ENCODE data around the gene TRPM1. TPM values are rescaled to one million over a fixed set of nuclear protein-coding genes. Genes with fewer than 3 reads are reported as not detected.
"Not testable (repeated sequence)": the region's sequence is repeated elsewhere in the genome, so short reads cannot be mapped to it uniquely, and the experiment has no call there.

TRPM1 gene
- total RNA-seq, 1 donor from 2014 or later: not detected

DNA sequence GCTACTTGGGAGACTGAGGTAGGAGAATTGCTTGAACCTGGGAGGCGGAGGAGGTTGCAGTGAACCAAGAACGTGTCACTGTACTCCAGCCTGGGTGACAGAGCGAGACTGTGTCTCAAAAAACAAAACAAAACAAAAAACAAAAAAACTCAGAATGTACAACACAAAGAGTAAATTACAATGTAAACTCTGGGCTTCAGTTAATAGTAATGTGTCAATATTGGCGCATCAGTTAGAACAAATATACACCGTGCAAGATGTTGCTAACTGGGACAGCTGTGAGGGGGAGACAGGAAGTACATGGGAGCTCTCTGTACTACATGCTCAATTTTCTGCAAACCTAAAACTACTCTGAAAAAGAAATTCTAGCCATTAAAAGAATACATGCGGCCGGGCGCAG is 23.5 kb upstream of the TRPM1 start:
- DNase-seq (ENCODE audit: low spot score): no peak

DNA sequence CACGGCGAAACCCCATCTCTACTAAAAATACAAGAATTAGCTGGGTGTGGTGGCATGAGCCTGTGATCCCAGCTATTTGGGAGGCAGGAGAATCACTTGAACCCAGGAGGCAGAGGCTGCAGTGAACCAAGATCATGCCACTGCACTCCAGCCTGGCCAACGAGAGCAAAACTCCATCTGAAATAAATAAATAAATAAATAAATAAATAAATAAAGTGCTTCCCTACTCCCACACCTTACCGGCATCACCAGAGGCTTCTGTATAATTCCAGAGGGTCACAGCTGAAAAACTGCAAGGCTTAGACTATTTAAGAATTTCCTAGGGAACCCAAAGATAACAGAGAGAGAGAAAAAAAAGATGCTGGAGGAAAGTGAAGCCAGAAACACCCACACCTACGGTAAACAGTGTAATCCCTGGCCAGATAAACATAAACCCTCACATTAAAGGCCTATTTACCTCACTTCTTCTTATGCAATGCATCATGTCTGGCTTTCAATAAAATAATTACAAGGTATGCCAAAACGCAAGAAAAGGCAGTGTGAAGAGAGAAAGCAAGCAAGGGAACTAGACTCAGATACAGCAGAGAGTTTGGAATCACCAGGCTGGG is 15.0 kb upstream of the TRPM1 start:
- no peak for DNase-seq (ENCODE audit: low spot score)

DNA sequence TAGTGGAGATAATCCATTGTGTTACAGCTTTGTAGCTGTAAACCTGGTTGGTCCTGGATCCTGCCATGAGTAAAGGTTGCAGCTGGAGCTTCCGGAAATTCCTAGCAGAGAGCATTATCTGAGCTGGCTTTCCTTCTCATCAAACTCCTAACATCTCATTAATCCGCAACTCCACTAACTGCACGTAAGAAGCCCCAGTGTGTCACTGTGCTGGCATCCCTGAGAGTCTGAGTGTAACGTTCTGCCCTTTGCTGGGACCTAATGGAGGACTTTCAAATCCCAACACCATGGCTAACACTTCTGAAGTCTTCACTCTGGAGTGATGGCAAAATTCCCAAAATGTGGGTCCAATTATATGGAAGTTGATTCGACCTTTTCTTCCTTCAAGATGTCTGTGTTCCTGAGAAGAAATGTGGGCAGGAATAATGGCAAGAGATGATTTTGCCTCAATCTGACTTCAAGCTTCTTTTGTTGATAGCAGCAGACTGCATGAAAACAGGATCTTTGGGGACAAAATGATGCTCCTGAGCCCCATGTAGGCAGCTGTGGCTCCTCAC is 9.6 kb upstream of the TRPM1 start:
- DNase-seq (ENCODE audit: low spot score): no peak

DNA sequence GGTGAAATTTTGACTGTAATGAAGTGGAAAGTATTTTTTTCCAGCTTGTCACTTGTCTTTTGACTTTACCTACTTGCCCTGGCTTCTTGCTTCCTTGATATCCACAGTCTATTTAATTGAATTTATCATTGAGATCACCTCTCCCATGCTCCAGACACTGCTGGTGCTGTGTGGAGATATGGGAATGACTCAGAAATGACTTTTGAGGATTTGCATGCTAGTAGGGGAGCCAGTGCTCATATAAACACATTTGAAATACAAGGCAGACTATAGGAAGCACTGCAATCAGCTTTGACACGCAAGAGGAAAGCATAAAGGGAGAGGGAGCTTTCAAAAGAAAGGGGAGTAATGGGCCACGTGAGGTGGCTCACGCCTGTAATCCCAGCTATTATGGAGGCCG is 7.3 kb upstream of the TRPM1 start:
- DNase-seq (ENCODE audit: low spot score): no peak

DNA sequence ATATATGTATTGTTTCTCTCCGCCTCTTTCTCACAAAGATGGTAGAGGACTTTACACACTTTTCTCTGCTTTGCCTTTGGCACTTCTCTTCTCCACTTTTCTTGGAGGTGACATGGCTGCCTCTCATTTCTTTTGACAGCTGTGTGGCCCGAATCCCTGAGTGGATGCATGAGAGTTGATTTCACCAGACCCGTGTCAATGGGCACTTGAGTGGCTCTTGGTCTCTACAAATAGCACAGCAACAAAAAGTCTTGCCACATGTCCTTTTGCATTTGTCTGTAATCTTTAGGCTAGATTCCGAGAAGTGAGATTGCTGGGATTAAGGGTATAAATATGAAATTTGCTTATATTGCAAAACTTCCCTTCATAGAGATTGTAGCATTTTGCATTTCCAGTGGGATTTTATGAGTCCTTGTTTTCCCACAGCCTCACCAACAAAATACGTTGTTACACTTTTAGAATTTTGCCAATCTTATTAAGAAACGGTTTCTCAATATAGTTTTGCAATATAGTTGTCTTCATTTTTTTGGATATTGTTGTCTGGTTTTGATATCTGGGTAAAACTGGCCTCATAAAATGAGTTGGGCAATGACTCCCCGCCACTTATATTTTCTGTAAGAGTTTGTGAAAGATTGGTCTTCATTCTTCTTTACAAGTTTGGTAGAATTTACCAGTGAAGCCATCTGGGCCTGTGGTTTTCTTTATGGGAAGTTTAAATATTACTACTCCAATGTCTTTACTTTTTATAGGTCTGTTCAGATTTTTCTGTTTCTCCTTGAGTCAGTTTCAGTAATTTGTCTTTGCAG is 5.2 kb upstream of the TRPM1 start:
- no peak for DNase-seq (ENCODE audit: low spot score)

DNA sequence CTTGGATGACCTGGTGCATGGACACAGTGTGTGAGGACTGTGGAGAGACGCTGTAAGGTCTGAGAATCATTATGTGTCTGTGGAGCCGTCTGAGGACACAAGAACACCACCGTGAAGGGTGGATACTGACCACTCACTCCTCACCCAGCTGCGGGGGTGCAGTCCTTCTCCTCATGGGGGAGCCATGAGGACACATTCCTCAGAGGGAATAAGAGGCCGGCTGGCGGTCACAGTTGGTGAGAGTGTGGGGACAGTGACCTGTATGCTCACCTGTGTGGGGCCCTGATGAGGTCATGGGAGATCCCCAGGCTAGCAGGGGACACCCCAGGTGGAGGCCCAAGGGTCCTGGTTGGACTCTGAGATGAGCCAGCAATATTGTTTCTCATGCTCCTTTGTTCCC is 2.5 kb upstream of the TRPM1 start:
- DNase-seq (ENCODE audit: low spot score): no peak

DNA sequence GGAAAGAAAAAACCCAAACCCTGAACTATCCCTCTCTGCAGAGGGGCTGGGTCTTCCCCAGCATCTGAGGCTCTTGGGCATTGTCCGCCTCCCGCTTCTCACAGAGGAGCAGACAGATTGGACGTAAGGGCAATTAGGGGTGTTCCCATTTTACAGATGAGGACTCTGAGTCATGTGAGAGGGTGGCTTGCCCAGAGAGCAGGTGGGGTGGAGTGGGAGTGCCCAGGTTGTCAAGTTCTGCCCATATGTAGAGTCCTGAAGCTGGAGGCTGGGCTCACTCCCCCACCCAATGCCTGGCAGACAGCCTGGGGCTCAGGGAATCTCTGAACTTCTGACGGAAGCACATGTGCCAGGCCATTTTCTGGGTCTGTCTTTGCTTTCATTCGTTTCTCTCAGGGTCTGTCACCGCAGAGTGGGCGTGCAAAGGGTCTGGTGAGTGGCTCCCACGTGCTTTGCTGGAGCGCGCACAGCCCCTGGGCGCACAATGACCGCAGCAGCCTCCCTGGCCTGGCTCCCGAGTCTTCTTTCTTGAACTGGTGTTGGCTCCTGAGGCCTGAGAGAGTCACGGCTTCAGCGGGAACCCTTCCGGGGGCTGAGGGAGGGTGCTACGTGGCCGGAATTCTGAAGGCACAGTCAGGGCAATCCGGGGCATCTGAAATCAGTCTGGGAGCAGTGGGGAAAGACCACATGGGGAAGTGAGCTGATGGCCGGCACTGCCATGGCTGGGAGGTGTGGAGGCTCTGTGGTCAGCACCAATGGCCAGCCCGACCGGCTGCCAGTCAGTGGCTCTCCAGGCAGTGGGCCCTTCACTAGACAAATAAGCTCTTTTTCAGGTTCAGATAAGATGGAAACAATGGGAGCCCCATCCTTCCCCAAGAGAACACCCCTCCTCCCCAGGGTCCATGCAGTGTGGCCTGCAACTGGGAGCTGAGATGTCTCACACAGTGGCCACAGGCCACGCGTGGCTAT is 1.1 kb upstream of the TRPM1 start:
- no peak for DNase-seq (ENCODE audit: low spot score)

DNA sequence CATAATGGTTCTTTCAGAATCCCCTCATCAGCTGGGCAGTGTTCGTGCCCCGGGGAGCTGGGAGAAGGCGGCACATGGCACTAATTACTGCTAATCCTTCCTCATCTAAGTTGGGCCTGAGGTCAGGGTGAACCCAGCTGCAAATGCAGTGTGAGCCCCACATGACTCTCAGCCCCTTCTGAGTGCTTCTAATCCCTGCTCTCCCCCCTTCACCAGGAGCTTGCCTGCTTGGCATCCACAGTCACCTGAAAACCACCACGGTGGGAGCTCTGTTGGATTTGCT is 455 bp upstream of the TRPM1 start:
- DNase-seq (ENCODE audit: low spot score): no peak

DNA sequence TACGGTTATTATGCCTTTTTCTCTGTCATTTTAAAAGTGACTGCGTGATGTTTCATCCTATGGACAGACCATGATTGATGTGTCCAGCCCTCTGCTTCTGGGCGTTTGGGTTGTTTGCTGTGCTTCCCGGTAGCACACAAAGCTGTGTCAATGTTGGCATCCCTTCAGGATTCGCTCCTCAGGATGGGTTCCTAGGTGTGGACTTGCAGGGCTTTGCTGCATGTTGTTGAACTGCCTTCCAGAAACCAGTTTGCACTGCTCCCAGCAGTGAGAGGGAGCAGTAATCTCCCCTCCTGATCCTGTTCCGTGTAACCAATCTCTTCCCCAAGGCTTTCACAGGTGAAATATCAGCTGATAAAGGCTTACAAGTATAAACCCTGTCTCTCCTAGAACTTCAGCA is 787 bp downstream of the TRPM1 start:
- DNase-seq (ENCODE audit: low spot score): no peak

DNA sequence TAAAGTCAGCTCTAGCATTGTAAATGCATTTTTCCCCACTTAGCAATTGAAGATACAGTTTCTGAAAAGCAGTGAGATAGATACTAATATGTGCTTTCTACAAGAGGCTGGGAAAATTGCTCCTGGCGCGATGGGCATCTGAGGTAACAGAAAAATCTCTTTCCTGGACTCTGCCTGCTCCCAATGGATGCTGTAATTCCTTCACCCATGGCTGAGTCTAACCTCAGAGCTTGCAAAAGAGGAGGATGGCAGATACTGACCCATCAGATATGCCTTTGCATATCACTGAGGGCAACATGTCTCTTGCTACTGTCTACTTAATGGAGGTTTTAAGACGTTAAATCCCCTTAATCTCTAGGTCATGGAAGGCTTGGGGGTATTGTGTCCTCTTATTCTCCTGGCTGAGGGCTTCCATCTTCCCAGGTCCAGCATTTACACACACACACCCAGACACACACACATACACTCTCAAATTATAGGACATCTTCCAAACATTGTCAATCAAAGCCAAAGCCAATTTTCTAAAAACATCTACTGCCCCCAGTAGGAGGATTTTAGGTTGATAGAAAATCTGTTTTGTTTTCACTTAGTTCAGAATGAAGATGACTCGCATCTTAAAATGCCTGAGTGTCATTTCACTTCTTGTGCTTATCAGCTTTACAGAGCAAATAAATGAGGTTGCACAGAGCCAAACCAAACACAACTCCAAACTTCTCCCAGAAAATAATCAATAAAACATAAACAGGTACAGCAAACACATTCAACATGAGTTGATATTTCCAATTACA is 2.4 kb downstream of the TRPM1 start:
- DNase-seq (ENCODE audit: low spot score): no peak

DNA sequence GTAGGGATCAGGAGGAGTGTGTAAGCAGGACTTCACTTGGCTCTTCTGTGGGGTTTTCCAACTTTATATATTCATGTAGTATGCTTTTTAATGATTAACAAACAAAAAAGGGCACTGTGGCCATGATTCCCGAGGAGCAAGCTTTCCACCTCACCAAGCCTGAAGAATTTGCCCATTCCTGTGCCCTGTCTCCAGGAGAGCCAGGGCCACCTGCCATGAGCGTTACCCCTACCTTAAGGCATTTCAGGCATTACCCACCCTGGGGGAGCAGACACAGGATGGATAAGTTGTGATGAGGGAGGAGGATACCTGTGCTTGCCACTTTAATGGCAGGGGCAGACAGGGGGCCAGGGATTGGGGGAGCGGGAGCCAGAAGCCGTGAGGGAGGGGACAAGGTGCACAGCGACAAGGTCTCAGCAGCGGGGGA is 3.0 kb downstream of the TRPM1 start:
- no peak for DNase-seq (ENCODE audit: low spot score)

DNA sequence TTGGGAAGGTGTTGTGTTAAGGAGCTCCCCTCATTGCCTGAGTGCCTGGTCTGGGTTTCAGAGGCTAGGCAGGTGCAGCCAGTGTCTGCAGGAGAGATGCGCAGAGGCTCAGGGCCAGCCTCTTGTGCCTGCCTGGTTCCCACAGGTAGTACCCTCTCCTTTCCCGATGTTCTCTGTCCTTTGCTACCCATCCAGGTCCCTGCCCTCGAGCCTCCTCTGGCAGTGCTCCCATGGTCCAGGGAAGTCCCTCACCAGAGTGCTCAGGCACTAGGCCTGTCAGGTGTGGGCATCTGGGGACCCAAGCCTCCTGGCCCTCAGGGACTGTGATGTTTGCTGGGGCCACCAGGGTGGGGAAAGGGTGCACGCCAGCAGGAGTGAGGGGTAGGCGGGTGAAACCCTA is 5.0 kb downstream of the TRPM1 start:
- DNase-seq (ENCODE audit: low spot score): no peak

DNA sequence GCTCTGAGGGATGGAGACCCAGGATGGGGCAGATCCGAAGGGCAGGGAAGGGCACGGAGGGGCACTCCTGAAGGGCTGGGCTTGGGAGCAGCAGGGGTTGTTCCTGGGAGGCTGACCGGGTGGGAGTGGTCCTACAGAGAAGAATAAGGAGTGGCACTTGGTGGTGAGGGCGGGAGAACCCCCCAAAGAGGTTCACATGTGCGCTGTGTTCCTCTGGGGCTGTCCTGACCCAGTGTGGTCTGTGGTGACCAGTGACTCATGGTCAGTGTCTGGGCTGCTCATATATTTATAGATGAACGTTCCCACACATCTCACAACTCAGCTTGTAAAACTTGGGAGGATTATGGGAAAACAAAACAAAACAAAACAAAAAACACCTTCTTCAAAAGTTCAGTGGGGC is 10.0 kb downstream of the TRPM1 start:
- DNase-seq (ENCODE audit: low spot score): no peak

DNA sequence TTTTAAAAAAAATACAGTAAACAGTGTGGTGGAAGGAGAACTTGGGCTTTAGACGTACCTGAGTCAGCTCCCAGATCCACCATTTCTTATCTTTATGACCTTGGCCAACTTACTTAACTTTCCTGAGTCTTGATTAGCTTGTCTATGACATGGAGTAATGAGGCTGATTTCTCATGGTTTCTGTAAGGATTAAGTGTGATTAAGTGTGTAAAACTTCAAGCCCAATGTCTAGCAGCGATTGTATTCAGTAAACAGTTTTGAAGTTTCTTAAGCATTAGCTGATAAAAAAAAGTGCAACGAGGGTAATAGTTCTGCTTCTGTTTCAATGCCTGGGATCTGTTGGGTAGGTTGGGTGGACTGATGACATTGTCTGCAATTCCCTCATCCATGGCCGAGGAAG is 10.8 kb downstream of the TRPM1 start:
- no peak for DNase-seq (ENCODE audit: low spot score)

DNA sequence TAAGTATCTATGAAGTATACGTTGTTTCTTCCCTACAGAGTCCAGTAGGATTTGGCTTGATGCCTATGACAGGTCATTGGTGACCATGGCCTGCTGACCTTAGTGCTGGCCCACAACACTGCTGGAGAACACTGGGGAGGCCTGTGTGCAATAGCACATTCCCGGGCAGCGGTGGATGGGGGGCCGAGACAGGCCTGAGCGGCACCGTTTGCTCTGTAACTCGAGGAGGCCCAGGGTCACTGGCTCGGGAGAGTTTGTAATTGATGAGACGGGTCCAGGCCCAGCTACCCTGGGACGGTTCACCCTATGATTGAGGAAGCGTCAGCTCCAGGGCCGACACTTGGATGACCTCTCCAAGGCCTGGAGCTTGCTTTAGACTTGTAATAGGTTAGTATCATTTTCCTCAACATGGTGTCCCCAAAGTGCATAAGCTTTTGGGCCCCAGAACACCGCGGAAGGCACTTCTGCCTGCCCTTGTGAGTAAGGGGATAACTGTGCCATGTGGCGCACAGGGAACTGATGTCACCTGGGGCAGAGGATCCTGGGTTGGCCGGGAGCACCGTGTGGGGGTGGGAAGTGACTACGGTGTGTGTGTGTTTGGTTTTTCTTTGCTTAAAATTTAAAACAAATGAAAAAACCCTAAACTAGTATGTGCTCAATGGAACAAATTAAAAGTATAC is 12.0 kb downstream of the TRPM1 start:
- no peak for DNase-seq (ENCODE audit: low spot score)

DNA sequence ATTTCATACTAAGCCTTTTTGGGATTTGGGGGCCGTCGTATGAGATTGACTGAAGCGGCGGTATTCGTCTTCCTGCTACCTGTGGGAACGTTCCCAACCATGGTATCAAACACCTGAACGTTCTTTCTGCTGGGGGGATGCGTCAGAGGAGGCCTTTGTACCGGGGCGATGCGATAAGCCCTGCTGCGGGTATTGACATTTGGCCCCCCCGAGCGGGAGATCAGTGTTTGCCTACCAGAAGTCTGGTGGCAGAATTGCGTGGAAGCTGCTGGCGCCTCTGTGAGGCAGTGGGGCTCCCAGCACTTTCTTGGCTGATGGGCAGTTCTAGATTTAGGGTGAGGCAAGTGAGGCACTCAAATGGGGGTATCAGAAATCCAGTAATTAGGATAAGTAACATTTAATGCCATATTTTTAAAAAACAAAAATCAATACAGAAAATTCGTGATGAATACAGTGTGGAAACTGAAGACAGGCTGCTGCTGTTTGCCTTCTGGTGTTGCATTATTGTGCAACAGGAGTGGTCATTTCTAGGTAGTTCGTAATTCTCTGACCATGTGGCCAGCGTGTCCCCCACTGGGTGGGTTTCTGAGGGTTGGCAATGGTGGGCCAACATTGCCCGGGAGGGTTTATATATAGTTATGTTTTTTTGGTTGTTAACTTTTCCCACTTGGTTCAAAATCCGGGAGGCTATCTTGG is 12.7 kb downstream of the TRPM1 start:
- no peak for DNase-seq (ENCODE audit: low spot score)

DNA sequence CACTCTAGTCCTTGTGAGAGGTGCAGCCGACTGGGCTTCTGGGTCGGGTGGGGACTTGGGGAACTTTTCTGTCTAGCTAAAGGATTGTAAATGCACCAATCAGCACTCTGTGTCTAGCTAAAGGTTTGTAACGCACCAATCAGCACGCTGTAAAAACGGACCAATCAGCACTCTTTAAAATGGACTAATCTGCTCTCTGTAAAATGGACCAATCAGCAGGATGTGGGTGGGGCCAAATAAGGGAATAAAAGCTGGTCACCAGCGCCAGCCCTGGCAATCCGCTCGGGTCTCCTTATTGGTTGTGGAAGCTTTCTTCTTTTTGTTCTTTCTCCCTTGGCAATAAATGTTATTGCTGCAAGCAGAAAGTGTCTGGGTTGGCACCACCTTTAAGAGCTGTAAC is 13.5 kb downstream of the TRPM1 start:
- not testable (repeated sequence) for DNase-seq (ENCODE audit: low spot score)

DNA sequence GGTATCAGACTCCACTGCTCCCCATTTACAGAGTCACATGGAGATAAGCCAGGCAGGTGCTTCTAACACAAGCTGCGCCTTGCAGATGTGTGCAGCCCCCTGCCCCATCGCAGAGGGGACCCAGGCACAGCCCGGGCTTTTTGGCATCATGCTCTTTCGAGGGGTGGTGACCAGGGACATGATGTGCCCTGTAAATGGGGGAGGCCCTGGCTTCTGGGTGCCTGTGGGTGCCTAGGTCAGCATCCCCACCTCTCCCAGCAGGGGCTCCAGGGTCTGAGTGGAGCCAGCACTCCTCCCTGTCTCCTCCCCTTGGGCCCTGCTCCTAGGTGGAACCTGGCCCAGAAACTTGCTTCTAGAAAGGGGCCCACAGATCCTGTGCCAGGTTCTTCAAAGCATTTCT is 15.2 kb downstream of the TRPM1 start:
- no peak for DNase-seq (ENCODE audit: low spot score)

DNA sequence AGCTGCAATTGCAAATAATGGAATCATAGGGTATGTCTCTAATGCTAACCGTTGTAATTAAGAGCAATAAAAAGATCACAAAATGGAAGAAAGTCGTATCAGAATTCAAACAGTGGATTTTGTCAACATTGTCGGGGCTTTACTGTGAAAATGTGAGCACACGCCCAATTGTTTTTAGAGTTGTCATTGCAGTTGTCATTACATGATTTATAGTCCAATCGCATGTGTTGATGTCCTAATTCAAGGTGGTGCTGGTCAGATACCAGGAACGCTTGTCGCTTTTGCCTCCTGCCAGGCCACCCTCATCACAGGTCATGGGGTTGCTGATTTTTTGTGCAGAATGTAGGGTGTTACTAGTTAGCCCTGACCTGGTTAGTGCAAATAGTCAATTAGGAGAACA is 16.2 kb downstream of the TRPM1 start:
- no peak for DNase-seq (ENCODE audit: low spot score)

DNA sequence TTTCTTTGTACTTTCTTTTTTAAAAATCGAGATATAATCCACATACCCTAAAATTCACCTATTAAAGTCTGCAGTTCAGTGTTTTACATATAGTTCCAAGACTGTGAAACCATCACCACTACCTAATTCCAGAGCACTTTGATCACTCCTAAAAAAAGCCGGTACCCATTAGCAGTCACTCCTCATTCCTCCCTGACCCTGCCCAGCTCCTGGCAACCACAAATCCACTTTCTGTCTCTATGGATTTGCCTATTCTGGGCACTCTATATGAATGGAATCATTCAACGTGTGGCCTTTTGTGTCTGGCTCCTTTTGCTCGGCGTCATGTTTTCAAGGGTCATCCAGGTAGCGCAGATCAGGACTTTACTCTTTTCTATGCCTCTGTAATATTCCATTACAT is 17.3 kb downstream of the TRPM1 start:
- DNase-seq (ENCODE audit: low spot score): no peak
